Measurements from ENCODE around the gene ERN1. TPM values are rescaled to one million over a fixed set of nuclear protein-coding genes. Genes with fewer than 3 reads are reported as not detected.

The ERN1 gene
- total RNA-seq, 1 donor from 2014 or later = 12.1 TPM

DNA sequence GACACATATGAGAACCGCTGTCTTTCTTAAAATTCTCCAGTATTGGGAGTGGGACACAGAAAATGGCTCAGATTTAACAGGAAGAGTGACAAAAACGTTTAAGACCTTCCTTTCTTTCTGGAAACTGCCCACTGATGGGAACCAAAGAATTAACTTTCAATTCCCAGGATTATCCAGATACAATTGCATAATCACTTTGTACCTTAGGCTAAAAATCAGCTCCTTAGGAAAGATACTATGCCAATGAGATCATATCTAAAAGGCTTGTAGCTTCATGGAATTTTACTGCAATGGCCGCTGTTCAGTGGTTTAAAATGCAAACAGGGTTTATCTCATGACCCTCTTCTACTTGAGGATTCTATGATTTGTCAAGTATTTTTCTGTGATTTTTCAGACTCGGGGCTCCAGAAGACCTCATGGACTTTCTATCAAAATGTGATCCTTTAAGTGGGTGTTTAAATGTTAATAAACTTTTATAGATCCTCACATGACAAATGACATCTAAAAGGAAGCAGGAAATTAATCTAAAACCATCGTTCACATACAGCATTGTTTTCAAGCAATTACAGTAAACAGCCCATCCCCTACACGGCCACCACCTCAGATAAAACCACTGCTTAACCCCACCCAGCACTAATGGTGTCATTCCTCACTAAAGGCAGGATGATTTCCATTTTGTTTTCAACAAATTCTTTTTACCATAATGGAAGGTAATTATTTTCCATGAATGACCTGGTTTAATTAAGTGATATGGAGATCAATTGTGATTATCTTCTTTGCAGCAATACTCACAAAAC, 31.6 kb upstream of the ERN1 start:
- Mint-ChIP-seq H3K36me3 (peaks cover 17% of the 10 kb centered on the region), H3K27ac (peak overlapping the region; percentile 31), H3K4me1 (ENCODE audit: unreplicated experiment) (peaks cover 31% of the 10 kb centered on the region), H3K9me3 (no peaks in the 10 kb centered on the region), H3K4me3 (no peak overlapping the region), H3K27me3 (no peaks in the 10 kb centered on the region)
- TF ChIP-seq, protein P1, sequence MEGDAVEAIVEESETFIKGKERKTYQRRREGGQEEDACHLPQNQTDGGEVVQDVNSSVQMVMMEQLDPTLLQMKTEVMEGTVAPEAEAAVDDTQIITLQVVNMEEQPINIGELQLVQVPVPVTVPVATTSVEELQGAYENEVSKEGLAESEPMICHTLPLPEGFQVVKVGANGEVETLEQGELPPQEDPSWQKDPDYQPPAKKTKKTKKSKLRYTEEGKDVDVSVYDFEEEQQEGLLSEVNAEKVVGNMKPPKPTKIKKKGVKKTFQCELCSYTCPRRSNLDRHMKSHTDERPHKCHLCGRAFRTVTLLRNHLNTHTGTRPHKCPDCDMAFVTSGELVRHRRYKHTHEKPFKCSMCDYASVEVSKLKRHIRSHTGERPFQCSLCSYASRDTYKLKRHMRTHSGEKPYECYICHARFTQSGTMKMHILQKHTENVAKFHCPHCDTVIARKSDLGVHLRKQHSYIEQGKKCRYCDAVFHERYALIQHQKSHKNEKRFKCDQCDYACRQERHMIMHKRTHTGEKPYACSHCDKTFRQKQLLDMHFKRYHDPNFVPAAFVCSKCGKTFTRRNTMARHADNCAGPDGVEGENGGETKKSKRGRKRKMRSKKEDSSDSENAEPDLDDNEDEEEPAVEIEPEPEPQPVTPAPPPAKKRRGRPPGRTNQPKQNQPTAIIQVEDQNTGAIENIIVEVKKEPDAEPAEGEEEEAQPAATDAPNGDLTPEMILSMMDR (conservative IDR thresholded peaks at IDR 0.05) = no peak
- DNase-seq (ENCODE audit: extremely low spot score, unreplicated experiment) = no peak

DNA sequence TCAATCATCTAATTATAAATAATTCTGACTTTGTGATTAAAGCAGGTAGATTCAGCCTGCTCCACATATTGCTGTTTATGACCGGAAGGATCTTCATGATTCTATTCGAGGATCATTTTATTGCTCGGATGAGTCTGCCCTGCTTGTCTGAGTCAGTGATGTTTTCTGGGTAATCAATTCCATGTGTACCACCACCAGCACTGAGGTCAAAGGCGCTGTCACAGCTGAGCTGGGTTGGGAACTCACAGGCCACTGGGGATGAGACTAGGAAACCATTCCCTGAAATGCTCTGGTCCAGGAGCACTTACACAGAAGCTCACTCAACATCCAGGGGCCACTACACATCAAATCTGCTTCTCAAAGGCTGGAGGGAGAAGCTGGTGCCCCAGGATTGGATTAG, 30.4 kb upstream of the ERN1 start:
- peaks cover 36% of the 10 kb centered on the region for H3K4me1 Mint-ChIP-seq (ENCODE audit: unreplicated experiment)
- no peaks in the 10 kb centered on the region for H3K9me3 Mint-ChIP-seq
- H3K4me3 Mint-ChIP-seq = no peak overlapping the region
- H3K36me3 Mint-ChIP-seq = peaks cover 16% of the 10 kb centered on the region
- TF ChIP-seq, protein P1 (conservative IDR thresholded peaks at IDR 0.05) = no peak
- no peak for DNase-seq (ENCODE audit: extremely low spot score, unreplicated experiment)
- H3K27ac Mint-ChIP-seq = no peak overlapping the region
- H3K27me3 Mint-ChIP-seq = no peaks in the 10 kb centered on the region

DNA sequence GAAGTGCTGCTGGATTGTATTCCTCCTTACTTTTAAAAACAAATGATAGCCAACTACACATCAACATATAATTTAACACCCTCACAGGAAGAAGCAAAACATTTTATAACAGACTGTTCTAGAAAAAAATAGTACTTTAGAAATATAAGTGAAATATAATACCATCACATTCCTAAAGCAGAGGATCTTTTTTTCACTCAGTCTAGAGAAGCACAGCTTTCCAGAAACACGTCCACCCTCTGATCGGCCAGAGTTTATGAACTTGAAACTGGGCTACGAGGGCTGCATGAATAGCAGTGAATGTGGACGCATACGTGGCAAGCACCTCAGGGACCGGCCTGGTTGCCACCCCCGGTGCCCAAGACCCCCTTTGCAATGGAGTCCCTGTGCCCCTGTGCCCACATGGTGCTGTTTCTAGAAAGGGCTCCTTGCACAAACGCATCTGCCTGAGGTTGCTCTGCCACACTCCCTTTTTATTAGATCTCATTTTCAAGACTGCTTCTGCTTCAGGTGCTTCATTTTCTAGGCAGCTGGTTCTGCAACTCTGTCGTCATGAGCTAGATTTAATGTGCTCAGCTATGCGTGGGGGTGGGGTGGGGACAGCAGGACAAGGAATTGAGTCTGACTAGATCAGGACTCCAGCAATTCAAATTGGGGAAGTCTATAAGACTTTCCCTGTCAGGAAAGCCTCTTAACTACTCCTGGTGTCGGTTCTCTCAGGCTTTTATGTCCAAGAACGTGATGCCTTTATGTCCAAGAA, 29.1 kb upstream of the ERN1 start:
- H3K9me3 Mint-ChIP-seq = no peaks in the 10 kb centered on the region
- DNase-seq (ENCODE audit: extremely low spot score, unreplicated experiment) = no peak

DNA sequence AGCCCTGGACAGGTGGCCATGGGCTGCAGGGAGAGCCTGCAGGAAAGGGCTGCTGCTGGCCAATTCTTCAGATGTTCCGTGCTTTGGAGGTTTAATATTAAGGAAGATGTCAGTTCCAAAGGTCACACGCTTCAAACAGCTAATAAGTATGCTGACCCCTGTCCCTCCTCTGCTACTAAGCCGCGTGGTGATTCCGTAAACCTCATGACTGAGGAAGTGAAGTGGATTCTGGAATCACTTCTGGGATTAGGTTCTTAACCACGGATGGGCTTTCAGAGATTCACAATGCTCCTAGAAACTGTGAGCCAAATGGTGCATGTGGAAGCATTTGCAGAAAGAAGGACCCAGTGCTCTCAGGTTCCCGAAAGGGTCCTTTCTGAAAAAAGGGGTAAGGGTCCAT, 28.5 kb upstream of the ERN1 start:
- TF ChIP-seq, protein P1 (conservative IDR thresholded peaks at IDR 0.05) = no peak
- DNase-seq (ENCODE audit: extremely low spot score, unreplicated experiment) = no peak
- Mint-ChIP-seq H3K4me1 (ENCODE audit: unreplicated experiment) (peaks cover 44% of the 10 kb centered on the region), H3K27ac (peak overlapping the region; percentile 97), H3K27me3 (no peaks in the 10 kb centered on the region), H3K4me3 (no peak overlapping the region), H3K9me3 (no peaks in the 10 kb centered on the region), H3K36me3 (peaks cover 10% of the 10 kb centered on the region)

More for the DNA sequence above, 29.1 kb upstream of the ERN1 start:
- Mint-ChIP-seq H3K4me1 (ENCODE audit: unreplicated experiment) (peaks cover 44% of the 10 kb centered on the region), H3K36me3 (peaks cover 10% of the 10 kb centered on the region), H3K4me3 (peak overlapping the region; percentile 59), H3K27ac (peak overlapping the region; percentile 97), H3K27me3 (no peaks in the 10 kb centered on the region)
- TF ChIP-seq, protein P1 (conservative IDR thresholded peaks at IDR 0.05) = no peak

DNA sequence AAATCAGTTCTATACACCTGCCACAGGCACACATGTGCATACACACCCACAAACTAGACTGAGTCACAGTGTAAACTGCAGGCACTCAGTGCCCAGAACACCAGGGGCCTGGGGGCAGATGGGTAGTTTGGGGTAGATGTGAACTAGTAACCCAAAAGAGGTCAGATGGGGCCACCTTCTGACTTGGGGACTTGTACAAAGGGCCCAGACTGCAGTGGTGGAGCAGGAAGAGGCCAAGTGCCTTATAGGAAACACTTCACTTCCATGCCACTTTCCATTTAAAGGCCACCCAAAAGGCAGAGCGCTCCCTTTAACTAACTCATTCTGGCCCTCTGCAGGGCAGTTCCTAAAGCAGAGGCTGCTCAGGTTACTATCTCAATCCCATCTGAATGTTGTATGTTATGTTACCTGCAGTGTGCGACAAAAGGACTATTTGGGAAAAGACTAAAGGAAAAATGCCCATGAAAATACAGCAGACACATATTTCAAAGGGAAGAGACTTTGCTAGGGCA, 27.8 kb upstream of the ERN1 start:
- Mint-ChIP-seq H3K4me1 (ENCODE audit: unreplicated experiment) (peaks cover 44% of the 10 kb centered on the region), H3K9me3 (no peaks in the 10 kb centered on the region), H3K27me3 (no peaks in the 10 kb centered on the region), H3K27ac (peak overlapping the region; percentile 97), H3K36me3 (peaks cover 10% of the 10 kb centered on the region), H3K4me3 (no peak overlapping the region)
- no peak for DNase-seq (ENCODE audit: extremely low spot score, unreplicated experiment)
- TF ChIP-seq, protein P1 (conservative IDR thresholded peaks at IDR 0.05) = no peak

Data from type B pancreatic cell (in vitro differentiated cells).